CD4-positive, alpha-beta memory T cell (primary cell): ENCODE measurements around the gene NXNL1. TPM values are rescaled to one million over a fixed set of nuclear protein-coding genes. Genes with fewer than 3 reads are reported as not detected.
A peak's percentile ranks its signal among the peaks of the same experiment; 100 is the strongest.
"Not testable (repeated sequence)": the region's sequence is repeated elsewhere in the genome, so short reads cannot be mapped to it uniquely, and the experiment has no call there.

ENCODE experiments used
- CTCF ChIA-PET: fragments of 350-600 bp; sonication (Branson Sonifier 250); formaldehyde crosslinking; loops from one replicate; lab custom pipeline; 2021; ENCODE audit warnings: inconsistent platforms; ENCODE audit not compliant: partially characterized antibody; lab: Charles Lee
- POLR2A ChIA-PET: fragments of 350-600 bp; sonication (Branson Sonifier 250); formaldehyde crosslinking; loops from one replicate; lab custom pipeline; 2021; ENCODE audit not compliant: partially characterized antibody; lab: Charles Lee
- DNase-seq, 5 donors: peaks; one replicate each; pipeline versions ENCODE4 v3.0.0 to v3.0.0-alpha.2; 2020 to 2022; ENCODE audit warnings: mixed read lengths in 1 of 5
- H3K27ac ChIP-seq: one replicate; pipeline ENCODE4 v1.7.0; 2013; ENCODE audit warnings: low read depth, low read length
- H3K27me3 ChIP-seq: 2 replicates; pipeline ENCODE4 v1.7.0; 2013; ENCODE audit warnings: mild to moderate bottlenecking, low read length, moderate library complexity; ENCODE audit not compliant: insufficient read depth
- H3K36me3 ChIP-seq: 2 replicates; pipeline ENCODE4 v1.7.0; 2013; ENCODE audit warnings: mild to moderate bottlenecking, low read length, moderate library complexity; ENCODE audit not compliant: insufficient read depth
- H3K4me1 ChIP-seq: 2 replicates; pipeline ENCODE4 v1.7.0; 2013; ENCODE audit warnings: mild to moderate bottlenecking, low read length, moderate library complexity; ENCODE audit not compliant: insufficient read depth
- H3K4me3 ChIP-seq, 2 donors: one replicate each; pipeline ENCODE4 v1.7.0; 2013; ENCODE audit warnings: low read length in 2 of 2, mild to moderate bottlenecking in 1 of 2
- H3K9me3 ChIP-seq, 2 donors: one replicate each; pipeline ENCODE4 v1.7.0; 2013; ENCODE audit warnings: low read length in 2 of 2, control low read depth in 1 of 2; ENCODE audit not compliant: control insufficient read depth in 1 of 2
- H3K27ac Mint-ChIP-seq, 7 donors: one replicate each; pipeline ENCODE4 v1.8.0; 2020 to 2021; ENCODE audit warnings: mixed read lengths in 7 of 7, mild to moderate bottlenecking in 6 of 7, inconsistent platforms in 3 of 7, moderate library complexity in 3 of 7
- H3K27me3 Mint-ChIP-seq, 2 donors: one replicate each; pipeline ENCODE4 v1.8.0; 2020 to 2021; ENCODE audit warnings: mixed read lengths in 2 of 2
- H3K36me3 Mint-ChIP-seq, 2 donors: one replicate each; pipeline ENCODE4 v1.8.0; 2020 to 2021; ENCODE audit warnings: mixed read lengths in 2 of 2, inconsistent platforms in 1 of 2, mild to moderate bottlenecking in 1 of 2
- H3K4me1 Mint-ChIP-seq, 4 donors: one replicate each; pipeline ENCODE4 v1.8.0; 2020 to 2021; ENCODE audit warnings: mixed read lengths in 4 of 4, mild to moderate bottlenecking in 1 of 4
- H3K4me3 Mint-ChIP-seq, 8 donors: one replicate each; pipeline ENCODE4 v1.8.0; 2020 to 2021; ENCODE audit warnings: mixed read lengths in 8 of 8, mild to moderate bottlenecking in 7 of 8, moderate library complexity in 6 of 8, inconsistent platforms in 3 of 8
- H3K9me3 Mint-ChIP-seq, 8 donors: one replicate each; pipeline ENCODE4 v1.8.0; 2020 to 2021; ENCODE audit warnings: mixed read lengths in 8 of 8, mild to moderate bottlenecking in 5 of 8, inconsistent platforms in 3 of 8, moderate library complexity in 1 of 8
- intact Hi-C: fragments of 100-400 bp; cut with micrococcal nuclease; formaldehyde crosslinking; loops from one replicate; pipeline ENCODE4 v1.15.1; 2023
- polyA plus RNA-seq, 2 donors: library from polyadenylated mRNA; unstranded; fragments of 300-500 nt; fragmentation: Illumina TruSeq; gene quantifications; one replicate each; pipeline ENCODE4 v1.2.3, GENCODE V29; 2021
- total RNA-seq, 2 experiments: library from RNA; stranded (reverse); gene quantifications; one replicate each; pipeline ENCODE4 v1.2.3, GENCODE V29; 2021

The NXNL1 gene
- total and polyA plus RNA-seq, 4 experiments from 2014 or later: not detected

GRCh38 chr19:17500447-17501198 is 39.9 kb upstream of the NXNL1 start:
- Mint-ChIP-seq H3K4me1 (peaks cover 10 to 19% (median 16%) of the 10 kb centered on the region in 4 donors), H3K4me3 (no peak overlapping the region), H3K27ac (no peak overlapping the region), H3K36me3 (peaks cover 0 to 2% of the 10 kb centered on the region in 2 donors), H3K27me3 (no peaks in the 10 kb centered on the region), H3K9me3 (peaks cover 0 to 2% (median 0%) of the 10 kb centered on the region in 8 donors)
- no peaks in the 10 kb centered on the region for H3K27me3 ChIP-seq
- H3K27ac ChIP-seq: no peak overlapping the region
- DNase-seq: no peak
- CTCF ChIA-PET: interaction anchor here (1.8 kb wide), 1 partner anchor 73 kb away, joined by 6 read pairs; no protein-coding TSS in a partner anchor
- H3K36me3 ChIP-seq: no peaks in the 10 kb centered on the region
- H3K4me1 ChIP-seq: peaks cover 15% of the 10 kb centered on the region
- H3K9me3 ChIP-seq: no peaks in the 10 kb centered on the region
- H3K4me3 ChIP-seq: no peak overlapping the region
- intact Hi-C loops: no loop called here
- POLR2A ChIA-PET: interaction anchor here (1.2 kb wide), 2 partner anchors 11 to 23 kb away, joined by 4 read pairs; partner anchors contain the start of gene PGLS

- DNase-seq: no peak
- H3K4me1 ChIP-seq: peaks cover 15% of the 10 kb centered on the region
- Mint-ChIP-seq H3K27ac (peak overlapping the region in 6 of 7 donors; percentile 42 to 85 (median 68)), H3K27me3 (no peaks in the 10 kb centered on the region), H3K4me1 (peaks cover 10 to 21% (median 17%) of the 10 kb centered on the region in 4 donors), H3K4me3 (peak overlapping the region in 1 of 8 donors; percentile 53), H3K36me3 (peaks cover 0 to 2% of the 10 kb centered on the region in 2 donors), H3K9me3 (peaks cover 0 to 2% (median 0%) of the 10 kb centered on the region in 8 donors)
- intact Hi-C loops: no loop called here
- H3K36me3 ChIP-seq: no peaks in the 10 kb centered on the region
- ChIA-PET CTCF (interaction anchor here (1.5 to 1.8 kb wide), 2 partner anchors 74 to 76 kb away, joined by 5 to 6 read pairs; no protein-coding TSS in a partner anchor), POLR2A (interaction anchor here (1.2 kb wide), 2 partner anchors 12 to 24 kb away, joined by 4 read pairs; partner anchors contain the start of gene PGLS)
- no peak overlapping the region for H3K27ac ChIP-seq
- H3K27me3 ChIP-seq: no peaks in the 10 kb centered on the region
- no peak overlapping the region for H3K4me3 ChIP-seq
- H3K9me3 ChIP-seq: no peaks in the 10 kb centered on the region
Measured at GRCh38 chr19:17499648-17500446, 39.1 kb upstream of the NXNL1 start.

DNA sequence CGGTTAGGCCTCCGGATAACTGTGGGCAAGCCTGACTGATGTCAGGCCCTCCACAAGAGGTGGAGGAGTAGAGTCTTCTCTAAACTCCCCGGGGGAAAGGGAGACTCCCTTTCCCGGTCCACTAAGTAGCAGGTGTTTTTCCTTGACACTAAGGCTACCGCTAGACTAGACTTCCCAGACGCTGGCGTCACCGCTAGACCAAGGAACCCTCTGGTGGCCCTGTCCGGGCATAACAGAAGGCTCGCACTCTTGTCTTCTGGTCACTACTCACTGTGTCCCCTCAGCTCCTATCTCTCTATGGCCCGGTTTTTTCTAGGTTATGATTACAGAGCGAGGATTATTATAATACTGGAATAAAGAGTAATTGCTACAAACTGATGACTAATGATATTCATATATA is 38.3 kb upstream of the NXNL1 start:
- DNase-seq, H3K27me3 Mint-ChIP-seq, H3K27ac ChIP-seq, H3K4me3 ChIP-seq, H3K36me3 Mint-ChIP-seq, H3K4me3 Mint-ChIP-seq, H3K36me3 ChIP-seq, H3K9me3 ChIP-seq, H3K9me3 Mint-ChIP-seq, intact Hi-C loops, POLR2A ChIA-PET, H3K27me3 ChIP-seq: not testable (repeated sequence)
- Mint-ChIP-seq H3K27ac (peak overlapping the region in 1 of 7 donors; percentile 22), H3K4me1 (peaks cover 10 to 21% (median 16%) of the 10 kb centered on the region in 4 donors)
- CTCF ChIA-PET: interaction anchor here (1.3 to 1.5 kb wide), 2 partner anchors 12 to 76 kb away, joined by 3 to 5 read pairs; no protein-coding TSS in a partner anchor
- H3K4me1 ChIP-seq: peaks cover 15% of the 10 kb centered on the region

GRCh38 chr19:17497149-17497798 is 36.5 kb upstream of the NXNL1 start:
- Histone ChIP-seq H3K4me1 (peaks cover 15% of the 10 kb centered on the region), H3K36me3 (no peaks in the 10 kb centered on the region), H3K27ac (no peak overlapping the region), H3K9me3 (no peaks in the 10 kb centered on the region), H3K4me3 (no peak overlapping the region), H3K27me3 (no peaks in the 10 kb centered on the region)
- Mint-ChIP-seq H3K27me3 (no peaks in the 10 kb centered on the region), H3K4me3 (no peak overlapping the region), H3K36me3 (no peaks in the 10 kb centered on the region), H3K4me1 (peaks cover 10 to 21% (median 16%) of the 10 kb centered on the region in 4 donors), H3K27ac (no peak overlapping the region), H3K9me3 (no peaks in the 10 kb centered on the region)
- POLR2A ChIA-PET: interaction anchor here (0.8 kb wide), 2 partner anchors 230 to 351 kb away, joined by 3 read pairs; partner anchors contain the start of genes BABAM1 and JAK3
- intact Hi-C loops: no loop called here
- no peak for DNase-seq
- CTCF ChIA-PET: interaction anchor here (1.1 to 5.3 kb wide), 17 partner anchors 10 to 362 kb away, joined by 3 to 99 read pairs (median 7); partner anchors contain the start of genes CCDC194, PGLS and RPL18A

- POLR2A ChIA-PET: interaction anchor here (0.7 to 1.7 kb wide), 8 partner anchors 15 to 351 kb away, joined by 3 to 8 read pairs (median 4); partner anchors contain the start of genes BABAM1, JAK3 and PGLS
- Mint-ChIP-seq H3K27ac (peak overlapping the region in 2 of 7 donors; percentile 59 to 76), H3K27me3 (no peaks in the 10 kb centered on the region), H3K36me3 (no peaks in the 10 kb centered on the region), H3K9me3 (no peaks in the 10 kb centered on the region), H3K4me3 (peak overlapping the region in 1 of 8 donors; percentile 23), H3K4me1 (peaks cover 10 to 21% (median 16%) of the 10 kb centered on the region in 4 donors)
- Histone ChIP-seq H3K9me3 (no peaks in the 10 kb centered on the region), H3K4me1 (peaks cover 15% of the 10 kb centered on the region), H3K27ac (no peak overlapping the region), H3K4me3 (no peak overlapping the region), H3K27me3 (no peaks in the 10 kb centered on the region), H3K36me3 (no peaks in the 10 kb centered on the region)
- CTCF ChIA-PET: interaction anchor here (0.6 to 5.3 kb wide), 38 partner anchors 9 to 363 kb away, joined by 3 to 99 read pairs (median 4); partner anchors contain the start of genes BST2, CCDC194, MVB12A and PGLS
- intact Hi-C loops: loop anchor here (1.0 kb wide), 2 partner anchors 60 to 78 kb away; no protein-coding TSS in a partner anchor
- peak; percentile 69 to 77 (median 72) for DNase-seq
Measured at GRCh38 chr19:17496337-17496997, 35.7 kb upstream of the NXNL1 start.
